Hepatocyte (in vitro differentiated cells): Measurements from ENCODE around the gene OSGEP. TPM values are rescaled to one million over a fixed set of nuclear protein-coding genes. Genes with fewer than 3 reads are reported as not detected.

Experiments
- DNase-seq: peaks from one replicate; pipeline ENCODE4 v3.0.0-alpha.2; 2016; ENCODE audit warnings: low spot score
- H2AFZ ChIP-seq: fragments of 200-600 bp; sonication (generic); 2 replicates; pipeline ENCODE4 v1.6.0; 2016; ENCODE audit warnings: antibody characterized with exemption, mild to moderate bottlenecking
- H3K27ac ChIP-seq: fragments of 200-600 bp; sonication (generic); 2 replicates; pipeline ENCODE4 v1.5.1; 2016; ENCODE audit warnings: mild to moderate bottlenecking
- H3K27me3 ChIP-seq: fragments of 200-600 bp; sonication (generic); 2 replicates; pipeline ENCODE4 v1.6.1; 2016
- H3K36me3 ChIP-seq: fragments of 200-600 bp; sonication (generic); replicated peaks from 2 replicates; pipeline ENCODE4 v1.5.1; 2016; ENCODE audit warnings: low read depth; ENCODE audit not compliant: insufficient read depth
- H3K4me1 ChIP-seq: fragments of 200-600 bp; sonication (generic); 2 replicates; pipeline ENCODE4 v1.5.1; 2016; ENCODE audit warnings: mild to moderate bottlenecking, moderate library complexity; ENCODE audit not compliant: insufficient read depth
- H3K4me2 ChIP-seq: fragments of 200-600 bp; sonication (generic); 2 replicates; pipeline ENCODE4 v1.6.0; 2016
- H3K4me3 ChIP-seq: fragments of 200-600 bp; sonication (generic); 2 replicates; pipeline ENCODE4 v1.5.1; 2016; ENCODE audit warnings: mild to moderate bottlenecking
- H3K79me2 ChIP-seq: fragments of 200-600 bp; sonication (generic); 2 replicates; pipeline ENCODE4 v1.6.0; 2017; ENCODE audit warnings: mild to moderate bottlenecking
- H3K9me2 ChIP-seq: fragments of 200-600 bp; sonication (generic); replicated peaks from 2 replicates; pipeline ENCODE4 v1.6.0; 2017; ENCODE audit warnings: mild to moderate bottlenecking; ENCODE audit not compliant: insufficient read depth
- H3K9me3 ChIP-seq: fragments of 200-600 bp; sonication (generic); 2 replicates; pipeline ENCODE4 v1.5.1; 2016; ENCODE audit warnings: low read depth, mild to moderate bottlenecking
- H4K20me1 ChIP-seq: fragments of 200-600 bp; sonication (generic); 2 replicates; pipeline ENCODE4 v1.6.0; 2016; ENCODE audit warnings: mild to moderate bottlenecking; ENCODE audit not compliant: insufficient read depth, poor library complexity, severe bottlenecking
- CTCF ChIP-seq: fragments of 200-600 bp; sonication (generic); IDR thresholded peaks from 2 replicates; pipeline ENCODE4 v1.5.1; 2016; ENCODE audit warnings: antibody characterized with exemption, mild to moderate bottlenecking; ENCODE audit not compliant: poor library complexity
- EZH2 ChIP-seq: fragments of 200-600 bp; sonication (generic); IDR thresholded peaks from 2 replicates; pipeline ENCODE4 v1.6.1; 2016; ENCODE audit warnings: antibody characterized with exemption, mild to moderate bottlenecking, borderline replicate concordance
- EZH2phosphoT487 ChIP-seq: fragments of 200-600 bp; sonication (generic); IDR thresholded peaks from one replicate; pipeline ENCODE4 v1.6.1; 2018; ENCODE audit warnings: antibody characterized with exemption, mild to moderate bottlenecking, low read depth, moderate library complexity; ENCODE audit not compliant: unreplicated experiment, severe bottlenecking
- WGBS: methylation state at CpG from one replicate; pipeline ENCODE4 v1.1.6; 2016; ENCODE audit warnings: low lambda C conversion rate; ENCODE audit errors: missing lambda C conversion rate; 5-methylcytosine and 5-hydroxymethylcytosine counted together
- polyA plus RNA-seq: library from polyadenylated mRNA; unstranded; fragments of >200 nt; fragmentation: Nextera tagmentation; extraction: Ambion mirVana; gene quantifications from 2 replicates; pipeline ENCODE4 v1.2.1, GENCODE V29; 2016
- total RNA-seq: library from RNA; depleted of rRNA; stranded (reverse); fragments of >200 nt; gene quantifications from 2 replicates; pipeline ENCODE4 v1.2.3, GENCODE V29; 2014

Gene OSGEP
- total and polyA plus RNA-seq, 2 experiments from 2014 or later: 36.2 to 60.1 TPM

- Histone ChIP-seq H3K9me2 (no peaks in the 10 kb centered on the region), H3K9me3 (no peaks in the 10 kb centered on the region), H3K27ac (peak within 1 kb of the TSS; percentile 98), H3K4me3 (peak within 1 kb of the TSS; percentile 62), H2AFZ (peak within 1 kb of the TSS; percentile 90), H4K20me1 (no peaks in the 10 kb centered on the region), H3K4me2 (peak within 1 kb of the TSS; percentile 81), H3K79me2 (peaks cover 32% of the 10 kb centered on the region), H3K4me1 (peaks cover 7% of the 10 kb centered on the region), H3K36me3 (no peaks in the 10 kb centered on the region), H3K27me3 (no peaks in the 10 kb centered on the region)
- DNase-seq: peak; percentile 94
- WGBS: 3% methylated on average over 42 of the region's 43 CpGs
- TF ChIP-seq EZH2 (no peak), EZH2phosphoT487 (no peak), CTCF (no peak)
These were observed 41.5 kb downstream of the OSGEP start, which contains the start of gene TEP1 for GRCh38 chr14:20412876-20413743. Gene TEP1 (minus strand): TSS chr14:20413501. CDS start chr14:20408439, 5,062 bp downstream.

- H3K9me2 ChIP-seq: no peaks in the 10 kb centered on the region
- TF ChIP-seq CTCF (no peak), EZH2 (no peak), EZH2phosphoT487 (no peak)
- peaks cover 7% of the 10 kb centered on the region for H3K4me1 ChIP-seq
- peak overlapping the region; percentile 98 for H3K27ac ChIP-seq
- H4K20me1 ChIP-seq: no peaks in the 10 kb centered on the region
- no peaks in the 10 kb centered on the region for H3K36me3 ChIP-seq
- peak overlapping the region; percentile 90 for H2AFZ ChIP-seq
- H3K9me3 ChIP-seq: no peaks in the 10 kb centered on the region
- H3K79me2 ChIP-seq: peaks cover 32% of the 10 kb centered on the region
- H3K4me2 ChIP-seq: peak overlapping the region; percentile 81
- H3K27me3 ChIP-seq: no peaks in the 10 kb centered on the region
- WGBS: 5% methylated on average over 7 of the region's 7 CpGs
- no peak for DNase-seq
- peak overlapping the region; percentile 62 for H3K4me3 ChIP-seq
These were observed 42.2 kb downstream of the OSGEP start for GRCh38 chr14:20412411-20412810.

- Histone ChIP-seq H3K4me2 (no peak overlapping the region), H3K4me3 (no peak overlapping the region), H3K79me2 (peaks cover 45% of the 10 kb centered on the region), H2AFZ (no peak overlapping the region), H3K27me3 (no peaks in the 10 kb centered on the region), H3K9me2 (no peaks in the 10 kb centered on the region), H3K27ac (no peak overlapping the region), H3K4me1 (peaks cover 5% of the 10 kb centered on the region), H3K36me3 (no peaks in the 10 kb centered on the region), H3K9me3 (no peaks in the 10 kb centered on the region), H4K20me1 (no peaks in the 10 kb centered on the region)
- 86% methylated on average over 2 of the region's 2 CpGs for WGBS
- TF ChIP-seq CTCF (no peak), EZH2 (no peak), EZH2phosphoT487 (no peak)
- DNase-seq: no peak
These were observed 45.4 kb downstream of the OSGEP start for GRCh38 chr14:20409226-20409625.
